HT1080 (cell line): ENCODE results near the gene CD22. TPM values are rescaled to one million over a fixed set of nuclear protein-coding genes. Genes with fewer than 3 reads are reported as not detected.

Experiments used
- DNase-seq: peaks from one replicate; pipeline ENCODE4 v3.0.0-alpha.2; 2015; ENCODE audit warnings: low read depth
- total RNA-seq: library from RNA; depleted of rRNA; stranded (reverse); fragments of >200 nt; shearing (Covaris generic); gene quantifications from 2 replicates; pipeline ENCODE4 v1.2.3, GENCODE V29; 2014

Gene CD22
- total RNA-seq, 1 experiment from 2014 or later: 23.2 TPM

DNA sequence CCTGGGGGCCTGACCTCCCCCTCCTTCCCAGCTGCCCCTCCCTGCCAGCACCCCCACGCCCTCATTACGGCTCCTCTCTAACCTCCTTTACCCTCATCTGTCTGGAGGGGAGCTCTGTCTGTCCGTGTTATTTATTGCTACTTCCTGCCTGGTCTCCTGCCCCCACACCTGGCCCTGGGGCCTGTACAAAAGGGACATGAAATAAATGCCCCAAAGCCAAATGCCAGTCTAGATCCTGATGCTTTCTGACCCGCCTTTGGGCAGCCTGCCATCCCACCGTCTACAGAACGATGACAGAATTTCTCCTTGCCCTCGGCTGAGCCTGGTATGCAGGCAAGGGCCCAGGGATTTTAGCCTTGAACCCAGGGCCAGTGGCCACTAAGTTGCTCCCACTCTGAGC is 15.4 kb upstream of the CD22 start:
- DNase-seq: no peak

DNA sequence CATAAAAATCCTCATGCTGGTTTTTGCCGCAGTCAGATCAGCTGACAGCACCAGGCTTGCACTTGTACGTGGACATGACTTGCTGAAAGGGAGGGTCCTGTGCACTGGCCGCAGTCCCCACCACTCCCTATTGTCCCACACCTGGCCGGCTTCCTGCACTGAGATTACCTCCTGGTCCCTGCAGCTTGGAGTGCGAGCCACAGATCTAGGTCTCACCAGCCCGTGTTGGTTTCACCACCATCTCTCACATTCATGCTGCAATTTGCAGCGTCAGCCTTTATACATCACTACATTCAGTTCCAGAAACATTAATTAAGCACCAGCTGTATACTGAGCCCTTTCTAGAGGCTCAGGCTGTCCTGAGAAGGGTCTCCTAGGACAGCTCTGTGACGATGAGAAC is 15.0 kb upstream of the CD22 start:
- DNase-seq: no peak

DNA sequence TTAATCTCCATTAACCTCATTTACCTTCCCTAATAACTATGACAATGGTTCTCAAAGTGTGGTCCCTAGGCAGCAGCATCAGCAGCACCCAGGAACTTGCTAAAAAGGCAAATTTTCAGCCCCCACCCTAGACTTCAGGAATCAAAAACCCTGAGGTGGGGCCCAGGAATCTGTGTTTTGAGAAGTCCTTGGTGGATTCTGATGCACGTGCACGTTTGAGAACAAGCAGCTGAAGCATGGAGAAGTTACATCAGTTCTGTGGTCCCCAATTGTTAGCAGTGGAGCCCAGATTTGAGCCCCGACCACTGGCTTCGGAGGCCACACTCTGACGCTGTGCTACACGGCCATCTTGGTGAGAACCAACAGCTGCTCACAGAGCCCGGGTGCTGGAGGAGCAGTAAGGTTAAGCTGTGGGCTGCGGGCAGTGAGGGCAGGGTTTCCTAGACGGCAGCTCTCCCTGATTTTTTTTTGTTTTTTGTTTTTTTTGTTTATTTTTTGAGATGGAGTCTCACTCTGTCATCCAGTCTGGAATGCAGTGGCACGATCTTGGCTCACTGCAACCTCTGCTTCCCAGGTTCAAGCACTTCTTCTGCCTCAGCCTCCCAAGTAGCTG is 14.0 kb upstream of the CD22 start:
- no peak for DNase-seq

DNA sequence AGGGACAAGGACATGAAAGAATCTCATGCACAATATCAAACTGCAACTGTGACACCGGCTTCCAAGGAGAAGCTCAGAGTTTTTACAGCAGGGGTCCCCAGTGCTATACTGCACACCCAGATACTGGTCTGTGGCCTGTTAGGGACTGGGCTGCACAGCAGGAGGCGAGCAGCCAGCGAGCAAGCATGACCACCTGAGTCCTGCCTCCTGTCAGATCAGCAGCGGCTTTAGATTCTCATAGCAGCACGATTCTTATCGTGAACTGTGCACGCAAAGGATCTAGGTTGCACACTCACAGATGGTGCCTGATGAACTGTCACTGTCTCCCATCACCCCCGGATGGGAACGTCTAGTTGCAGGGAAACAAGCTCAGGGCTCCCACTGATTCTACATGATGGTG is 13.1 kb upstream of the CD22 start:
- DNase-seq: no peak

DNA sequence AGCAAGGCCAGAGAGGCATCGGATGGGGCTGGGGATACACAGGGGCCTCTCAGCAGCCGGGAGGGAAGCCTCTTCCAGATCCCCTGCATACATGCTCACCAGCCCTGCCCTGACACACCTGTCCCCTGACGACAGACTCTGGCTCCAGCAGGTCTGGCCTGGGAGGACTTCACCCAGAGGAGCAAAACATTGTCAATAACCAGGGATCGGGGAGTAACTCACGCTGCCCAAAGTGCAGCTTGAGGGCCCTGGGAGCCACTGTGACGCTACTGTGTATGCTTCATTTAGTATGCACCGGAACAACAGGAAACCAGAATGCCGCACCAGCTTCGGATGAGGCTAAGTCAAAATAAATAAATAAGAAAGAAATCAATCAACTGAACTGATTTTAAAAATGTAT is 12.4 kb upstream of the CD22 start:
- no peak for DNase-seq

DNA sequence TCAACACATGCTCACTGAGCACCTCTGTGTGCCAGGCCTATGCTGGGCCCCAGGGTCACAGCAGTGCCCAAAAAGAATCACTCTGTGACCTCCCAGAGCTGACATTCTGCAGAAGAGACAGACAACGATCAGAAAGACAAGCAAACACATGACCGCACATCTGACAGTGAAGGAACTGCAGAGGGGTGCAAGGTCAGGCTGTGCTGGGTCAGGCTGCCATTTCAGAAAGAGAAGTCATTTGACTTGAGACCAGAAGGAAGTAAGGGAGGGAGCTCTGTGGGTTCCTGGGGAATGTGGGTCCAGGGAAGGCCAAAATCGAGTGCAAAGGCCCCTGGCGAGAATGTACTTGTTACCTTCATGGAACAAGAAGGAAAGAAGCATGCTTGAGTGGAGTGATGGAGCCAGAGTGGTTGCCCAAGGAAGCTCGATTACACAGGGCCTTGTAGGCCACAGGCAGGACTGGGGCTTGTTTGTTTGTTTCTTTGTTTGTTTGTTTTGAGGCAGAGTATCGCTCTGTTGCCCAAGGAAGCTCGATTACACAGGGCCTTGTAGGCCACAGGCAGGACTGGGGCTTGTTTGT is 11.4 kb upstream of the CD22 start:
- no peak for DNase-seq

DNA sequence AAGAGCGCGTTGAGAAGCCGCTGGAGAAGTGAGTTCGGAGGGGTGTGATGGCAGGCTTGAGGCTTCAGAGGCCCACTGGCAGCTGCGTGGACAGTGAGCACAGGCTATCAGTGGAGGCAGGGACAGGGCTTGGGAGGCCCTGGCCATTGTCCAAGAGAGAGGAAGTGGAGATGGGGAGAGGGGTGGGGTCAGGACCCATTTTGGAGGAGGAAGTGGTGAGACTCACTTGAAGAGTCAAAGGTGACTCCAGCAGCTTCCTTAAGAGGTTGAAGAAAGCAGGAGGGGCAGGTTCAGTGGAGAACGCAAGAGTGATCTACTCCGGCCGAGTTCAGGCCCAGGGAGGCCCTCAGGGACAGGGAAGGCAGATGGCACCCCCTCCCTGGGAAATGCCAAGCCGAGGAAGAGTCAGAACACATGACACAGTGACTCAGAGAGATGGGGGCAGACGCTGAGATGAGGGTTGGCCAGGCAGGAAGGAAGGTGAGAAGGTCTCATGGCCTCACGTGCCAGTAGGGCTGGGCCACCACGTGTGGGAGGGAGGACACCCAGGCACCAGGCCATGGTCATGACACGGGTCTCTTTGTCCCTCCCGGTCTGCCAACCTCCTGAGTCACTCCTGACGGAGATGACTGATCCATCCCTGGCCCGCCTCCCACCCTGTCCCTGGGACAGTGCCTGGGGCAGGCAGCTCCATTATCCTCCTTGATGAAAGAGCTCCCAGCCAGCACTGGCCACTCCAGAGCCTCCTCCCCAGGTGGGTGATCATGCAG is 10.1 kb upstream of the CD22 start:
- DNase-seq: peak; percentile 100

DNA sequence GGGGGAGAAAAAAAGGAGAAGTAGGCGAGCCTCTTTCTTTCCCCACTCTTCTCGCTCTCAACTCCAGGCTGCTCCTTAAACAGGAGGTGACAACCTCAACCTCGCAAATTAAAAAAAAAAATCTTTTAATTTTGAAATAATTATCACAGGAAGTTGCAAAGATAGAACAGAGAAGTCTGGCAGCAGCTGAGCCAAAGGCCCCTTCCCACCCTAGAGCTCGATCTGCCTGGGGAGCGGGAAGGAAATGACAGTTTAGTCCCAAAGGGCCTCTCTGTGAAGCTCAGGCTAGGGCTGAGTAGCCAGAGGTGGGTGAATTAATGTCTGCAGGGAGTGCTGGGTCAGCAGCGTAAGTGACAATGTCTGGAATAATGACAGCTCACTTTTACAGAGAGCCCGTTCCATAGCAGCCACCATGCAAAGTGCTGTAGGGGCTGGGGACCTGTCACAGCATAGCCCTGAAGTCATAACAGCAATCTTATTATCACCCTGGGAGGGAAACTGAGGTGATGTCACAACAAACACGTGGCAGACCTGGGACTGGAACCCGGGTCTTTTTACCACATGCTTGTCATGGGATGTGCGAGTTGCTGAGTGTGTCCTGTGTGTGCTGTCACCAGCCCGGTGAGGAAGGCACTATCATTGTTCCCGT is 8.8 kb upstream of the CD22 start:
- no peak for DNase-seq

DNA sequence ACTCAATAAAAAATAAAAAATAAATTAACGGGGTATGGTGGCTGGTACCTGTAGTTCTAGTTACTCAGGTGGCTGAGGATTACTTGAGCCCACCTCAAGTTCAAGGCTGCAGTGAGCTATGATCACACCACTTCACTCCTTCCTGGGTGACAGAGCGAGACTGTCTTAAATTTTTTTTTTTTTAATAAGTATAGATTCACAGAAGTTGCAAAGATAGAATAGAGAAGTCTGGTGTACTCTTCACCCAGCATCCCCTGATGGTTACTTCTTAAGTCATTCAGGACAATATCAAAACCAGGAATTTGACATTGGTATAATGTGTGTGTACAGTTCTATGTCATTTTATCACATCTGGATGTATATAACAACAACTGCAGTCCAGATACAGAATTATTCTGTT is 7.7 kb upstream of the CD22 start:
- no peak for DNase-seq

DNA sequence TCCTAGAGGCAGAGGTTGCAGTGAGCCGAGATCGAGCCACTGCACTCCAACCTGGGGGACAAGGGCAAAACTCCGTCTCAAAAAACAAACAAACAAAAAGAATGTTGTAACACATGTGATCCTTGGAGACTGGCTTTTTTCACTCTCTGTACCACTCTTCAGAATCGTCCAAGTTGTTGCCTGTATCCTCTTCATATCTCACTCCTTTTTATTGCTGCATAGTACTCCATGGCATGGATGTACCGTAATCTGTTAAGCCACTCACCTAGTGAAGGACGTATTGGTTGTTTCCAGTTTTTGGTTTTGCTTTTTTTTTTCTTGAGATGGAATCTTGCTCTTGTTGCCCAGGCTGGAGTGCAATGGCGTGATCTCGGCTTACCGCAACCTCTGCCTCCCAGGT is 7.0 kb upstream of the CD22 start:
- DNase-seq: no peak

DNA sequence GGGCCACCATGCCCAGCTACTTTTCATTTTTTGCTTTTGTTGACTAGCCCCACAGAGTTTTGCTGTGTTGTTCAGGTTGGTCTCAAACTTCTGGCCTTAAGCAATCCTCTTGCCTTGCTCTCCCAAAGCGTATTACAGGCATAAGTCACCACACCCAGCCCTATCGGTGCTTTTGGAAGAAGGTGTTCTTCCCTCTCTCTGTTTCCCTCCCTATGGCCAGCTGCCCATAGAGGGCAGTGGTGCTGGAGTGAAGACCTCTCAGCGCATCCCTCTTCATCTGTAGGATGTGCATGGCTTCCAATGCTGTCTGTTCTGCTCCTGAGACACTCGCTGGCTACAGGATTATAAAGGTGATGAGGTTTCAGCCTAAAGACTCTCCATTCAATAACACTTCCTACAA is 1.3 kb upstream of the CD22 start:
- DNase-seq: no peak

DNA sequence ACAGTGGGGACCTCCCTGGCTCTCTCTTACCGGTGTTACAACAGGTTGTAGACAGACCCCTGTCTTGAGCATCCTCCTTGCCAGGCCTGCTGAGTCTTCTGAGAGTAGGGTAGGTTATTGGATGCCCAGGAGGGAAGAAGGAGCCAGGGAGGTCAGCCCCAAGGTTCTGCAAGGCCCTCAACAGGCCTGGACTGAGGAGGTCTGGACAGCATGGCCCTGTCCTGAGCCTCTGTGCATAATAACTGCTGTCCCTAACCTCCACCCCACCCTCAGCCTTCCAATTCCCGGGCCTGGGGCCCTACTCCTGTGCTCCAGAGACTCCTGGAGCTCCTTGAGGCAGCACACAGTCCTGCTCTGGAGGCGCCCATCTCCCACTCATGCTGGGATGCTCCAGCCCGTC is 336 bp downstream of the CD22 start:
- DNase-seq: no peak

DNA sequence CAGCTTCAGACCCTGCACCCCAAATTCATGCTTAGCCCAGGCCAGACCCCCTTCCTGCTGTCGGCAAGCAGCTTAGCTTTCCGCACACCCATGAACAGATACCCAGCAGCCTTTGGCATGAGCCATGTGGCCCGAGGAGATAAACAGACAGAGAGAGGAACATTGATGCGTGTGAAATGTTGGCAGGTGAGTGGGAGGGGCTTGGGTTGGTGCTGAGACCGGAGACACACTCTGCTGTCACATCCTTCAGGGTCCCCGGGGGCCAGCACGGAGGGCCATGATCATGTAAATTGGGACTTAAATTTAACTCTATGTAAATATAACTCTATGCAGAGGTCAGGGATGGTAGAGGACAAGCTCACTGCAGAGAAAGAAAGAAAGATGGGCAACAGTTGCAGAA is 1.5 kb downstream of the CD22 start:
- no peak for DNase-seq

DNA sequence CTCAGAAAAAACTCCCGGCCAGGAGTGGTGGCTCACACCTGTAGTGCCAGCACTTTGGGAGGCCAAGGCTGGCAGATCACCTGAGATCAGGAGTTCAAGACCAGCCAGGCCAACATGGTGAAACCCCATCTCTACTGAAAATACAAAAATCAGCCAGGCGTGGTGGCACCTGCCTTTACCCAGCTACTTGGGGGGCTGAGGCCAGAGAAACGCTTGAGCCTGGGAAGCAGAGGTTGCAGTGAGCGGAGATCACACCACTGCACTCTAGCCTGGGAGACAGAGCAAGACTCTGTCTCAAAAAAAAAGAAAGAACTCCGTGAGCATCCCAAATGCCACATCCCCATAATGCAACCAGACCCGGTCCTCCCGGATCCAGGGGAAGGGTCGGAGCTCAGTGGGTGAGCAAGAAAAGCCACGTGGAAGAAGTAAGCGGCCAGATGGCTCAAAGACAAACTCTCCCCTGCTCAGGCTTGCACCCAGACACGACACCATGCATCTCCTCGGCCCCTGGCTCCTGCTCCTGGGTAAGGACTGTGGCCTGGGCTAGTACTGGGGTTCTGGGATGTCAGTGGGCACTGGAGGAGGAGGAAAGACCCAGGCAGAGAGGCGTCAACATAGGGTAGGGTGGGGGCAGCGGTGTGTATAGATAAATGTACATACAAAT is 2.7 kb downstream of the CD22 start:
- DNase-seq: no peak

DNA sequence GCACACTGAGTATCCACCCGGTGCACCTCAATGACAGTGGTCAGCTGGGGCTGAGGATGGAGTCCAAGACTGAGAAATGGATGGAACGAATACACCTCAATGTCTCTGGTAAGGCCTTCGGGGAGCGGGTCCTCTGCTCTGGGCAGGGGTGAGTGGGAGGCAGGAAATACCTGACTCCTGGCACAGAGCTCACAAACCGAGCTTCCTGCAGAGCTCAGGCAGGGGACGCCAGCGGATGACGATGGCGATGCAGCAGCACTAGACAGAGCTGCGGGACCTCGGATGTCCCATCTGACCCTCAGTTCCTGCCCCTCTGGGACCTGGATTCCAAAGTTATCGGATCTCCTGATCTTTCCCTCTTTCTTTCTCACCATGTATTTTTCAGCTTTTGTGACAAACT is 3.8 kb downstream of the CD22 start:
- DNase-seq: no peak

DNA sequence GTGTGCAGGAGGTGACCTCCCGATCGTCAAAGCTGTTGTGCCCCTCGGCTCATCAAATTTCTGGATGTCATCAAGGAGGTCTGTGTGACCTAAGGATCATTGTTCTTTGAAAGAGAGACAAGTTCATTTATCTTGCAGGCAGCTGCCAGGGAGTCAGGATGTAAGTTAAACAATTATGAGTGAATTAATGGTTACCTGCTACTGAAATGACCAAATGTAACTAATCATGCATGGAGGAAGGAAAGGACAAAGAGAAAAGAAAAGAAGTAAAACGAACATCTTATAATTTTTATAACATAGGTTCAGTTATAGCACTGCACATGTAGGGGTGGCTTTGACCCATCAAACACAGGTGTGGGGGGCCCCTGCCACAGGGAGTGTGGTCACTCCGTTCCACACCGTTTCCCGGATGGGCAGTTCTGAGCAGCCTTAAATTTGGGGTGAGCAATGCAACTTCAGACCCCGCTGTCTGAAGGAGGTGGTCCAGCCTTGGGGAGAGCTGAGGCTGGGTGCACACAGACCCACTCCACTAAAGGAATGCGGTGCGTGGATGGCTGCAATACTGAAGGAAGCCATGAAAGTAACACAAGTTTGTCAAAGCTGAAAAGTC is 5.3 kb downstream of the CD22 start:
- no peak for DNase-seq

DNA sequence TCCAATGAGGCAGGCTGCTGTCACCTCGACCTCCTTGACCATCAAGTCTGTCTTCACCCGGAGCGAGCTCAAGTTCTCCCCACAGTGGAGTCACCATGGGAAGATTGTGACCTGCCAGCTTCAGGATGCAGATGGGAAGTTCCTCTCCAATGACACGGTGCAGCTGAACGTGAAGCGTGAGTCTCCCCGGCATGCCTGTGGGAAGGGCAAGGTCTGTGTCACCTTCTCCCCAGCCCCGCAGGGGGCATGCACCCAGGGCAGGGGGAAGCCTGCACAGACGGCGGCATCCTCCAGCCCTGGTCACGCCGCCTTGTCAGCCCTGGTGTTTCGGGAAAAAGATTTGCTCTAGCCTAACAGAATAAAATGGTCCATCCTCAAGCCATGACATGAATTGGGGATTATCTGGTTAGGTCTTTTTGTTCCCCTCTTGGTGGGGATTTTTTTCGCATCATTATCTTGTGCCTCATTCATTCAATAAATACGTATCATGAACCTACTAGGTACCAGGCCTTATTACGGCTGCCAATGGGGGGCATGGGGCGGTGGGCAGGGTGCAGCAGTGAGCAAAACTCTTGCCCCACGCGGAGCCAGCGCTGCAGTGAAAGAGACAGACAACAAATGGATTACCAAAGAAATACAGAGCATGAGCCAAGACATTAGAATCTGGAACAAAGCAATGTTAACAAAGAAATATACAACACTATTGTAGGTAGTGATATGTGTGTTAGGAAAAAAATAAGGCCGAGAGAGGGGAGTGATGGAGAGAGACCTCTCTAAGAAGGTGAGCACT is 7.4 kb downstream of the CD22 start:
- no peak for DNase-seq

DNA sequence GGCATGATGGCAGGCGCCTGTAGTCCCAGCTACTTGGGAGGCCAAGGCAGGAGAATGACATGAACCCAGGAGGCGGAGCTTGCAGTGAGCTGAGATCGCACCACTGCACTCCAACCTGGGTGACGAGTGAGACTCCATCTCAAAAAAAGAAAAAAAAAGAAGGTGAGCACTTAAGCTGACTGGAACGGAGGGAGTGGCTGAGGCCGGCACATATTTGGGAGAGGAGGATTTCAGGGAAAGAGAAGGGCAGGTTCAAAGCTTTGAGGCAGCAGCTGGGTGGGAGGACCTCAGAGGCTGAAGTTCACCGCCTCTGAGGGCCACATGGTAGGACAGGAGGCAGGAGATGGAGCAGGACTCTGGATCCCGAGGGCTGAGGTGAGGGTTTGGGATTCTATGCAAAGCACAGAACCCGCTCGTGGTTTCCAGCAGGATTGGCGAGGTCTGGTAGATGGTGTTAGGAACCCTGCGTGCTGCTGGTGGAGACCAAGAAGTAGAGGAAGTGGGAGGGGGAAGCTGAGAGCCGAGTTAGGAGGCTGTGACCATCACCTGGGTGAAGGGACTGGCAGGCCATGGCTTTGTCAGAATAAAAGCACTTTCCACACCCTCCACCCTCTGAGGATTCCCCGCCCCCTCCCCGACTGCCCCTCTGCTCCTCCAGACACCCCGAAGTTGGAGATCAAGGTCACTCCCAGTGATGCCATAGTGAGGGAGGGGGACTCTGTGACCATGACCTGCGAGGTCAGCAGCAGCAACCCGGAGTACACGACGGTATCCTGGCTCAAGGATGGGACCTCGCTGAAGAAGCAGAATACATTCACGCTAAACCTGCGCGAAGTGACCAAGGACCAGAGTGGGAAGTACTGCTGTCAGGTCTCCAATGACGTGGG is 8.4 kb downstream of the CD22 start:
- DNase-seq: no peak

DNA sequence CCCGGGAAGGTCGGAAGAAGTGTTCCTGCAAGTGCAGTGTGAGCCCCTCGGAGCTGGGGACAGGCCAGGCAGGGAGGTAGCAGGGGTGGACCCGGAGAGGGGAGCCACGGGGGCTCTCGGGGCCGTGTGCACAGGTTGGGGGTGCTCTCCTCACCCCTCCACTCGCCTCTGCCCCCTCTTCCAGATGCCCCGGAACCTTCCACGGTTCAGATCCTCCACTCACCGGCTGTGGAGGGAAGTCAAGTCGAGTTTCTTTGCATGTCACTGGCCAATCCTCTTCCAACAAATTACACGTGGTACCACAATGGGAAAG is 9.0 kb downstream of the CD22 start:
- DNase-seq: no peak

DNA sequence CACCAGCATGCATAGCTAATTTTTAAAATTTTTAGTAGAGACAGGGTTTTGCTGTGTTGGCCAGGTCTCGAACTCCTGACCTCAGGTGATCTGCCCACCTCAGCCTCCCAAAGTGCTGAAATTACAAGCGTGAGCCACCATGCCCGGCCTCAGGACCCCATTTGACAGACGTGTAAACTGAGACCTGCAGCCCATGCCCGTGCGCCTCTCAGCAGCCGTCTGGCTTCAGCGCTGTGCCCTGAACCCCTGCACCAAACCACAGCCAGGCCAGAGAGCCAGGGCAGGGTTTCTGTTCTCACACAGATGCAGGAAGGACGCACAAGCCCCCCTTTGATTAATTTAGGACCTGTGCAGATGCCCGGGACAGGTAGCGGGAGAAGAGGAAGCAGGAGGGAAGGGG is 11.4 kb downstream of the CD22 start:
- DNase-seq: no peak
